CD4-positive, CD25-positive, alpha-beta regulatory T cell (primary cell): Measurements from ENCODE around the gene KRT39. TPM values are rescaled to one million over a fixed set of nuclear protein-coding genes. Genes with fewer than 3 reads are reported as not detected.

ENCODE experiments used
- ATAC-seq, 2 donors: fragments of 150-1000 bp; cut with Tn5 transposase; one replicate each; pipeline ENCODE4 v1.10.0; 2021; ENCODE audit warnings: low read depth in 2 of 2, moderate number of reproducible peaks in 2 of 2, moderate library complexity in 1 of 2
- DNase-seq, 3 donors: peaks; one replicate each; pipeline versions ENCODE4 v3.0.0 to v3.0.0-alpha.2; 2012 to 2022; ENCODE audit warnings: mixed read lengths in 1 of 3
- H3K27ac ChIP-seq: one replicate; pipeline ENCODE4 v1.7.0; 2013; ENCODE audit warnings: mild to moderate bottlenecking, low read length; ENCODE audit not compliant: insufficient read depth, poor library complexity, severe bottlenecking
- H3K27me3 ChIP-seq: one replicate; pipeline ENCODE4 v1.7.0; 2013; ENCODE audit warnings: low read length; ENCODE audit not compliant: control insufficient read depth, insufficient read depth
- H3K36me3 ChIP-seq: one replicate; pipeline ENCODE4 v1.7.0; 2013; ENCODE audit warnings: mild to moderate bottlenecking, low read length, moderate library complexity; ENCODE audit not compliant: control insufficient read depth, insufficient read depth
- H3K4me1 ChIP-seq: 2 replicates; pipeline ENCODE4 v1.7.0; 2013; ENCODE audit warnings: mild to moderate bottlenecking, low read length; ENCODE audit not compliant: insufficient read depth, control insufficient read depth, poor library complexity, severe bottlenecking
- H3K4me3 ChIP-seq: one replicate; pipeline ENCODE4 v1.7.0; 2013; ENCODE audit warnings: low read depth, mild to moderate bottlenecking, low read length, moderate library complexity
- H3K9me3 ChIP-seq, 2 experiments: 1 replicate in 1 of 2; 2 replicates in 1 of 2; pipeline ENCODE4 v1.7.0; 2013; ENCODE audit warnings: low read length in 2 of 2, mild to moderate bottlenecking in 1 of 2, moderate library complexity in 1 of 2; ENCODE audit not compliant: control insufficient read depth in 2 of 2
- H3K27ac Mint-ChIP-seq, 3 donors: one replicate each; pipeline ENCODE4 v1.8.0; 2020 to 2022; ENCODE audit warnings: mild to moderate bottlenecking in 3 of 3, mixed read lengths in 3 of 3, moderate library complexity in 2 of 3
- H3K27me3 Mint-ChIP-seq: one replicate; pipeline ENCODE4 v1.8.0; 2022; ENCODE audit warnings: mild to moderate bottlenecking, mixed read lengths
- H3K36me3 Mint-ChIP-seq: one replicate; pipeline ENCODE4 v1.8.0; 2020; ENCODE audit warnings: mixed read lengths
- H3K4me1 Mint-ChIP-seq, 4 donors: one replicate each; pipeline ENCODE4 v1.8.0; 2020 to 2022; ENCODE audit warnings: mixed read lengths in 4 of 4, mild to moderate bottlenecking in 1 of 4
- H3K4me3 Mint-ChIP-seq, 4 donors: one replicate each; pipeline ENCODE4 v1.8.0; 2020 to 2022; ENCODE audit warnings: mild to moderate bottlenecking in 4 of 4, mixed read lengths in 4 of 4, moderate library complexity in 3 of 4
- H3K9me3 Mint-ChIP-seq, 7 donors: one replicate each; pipeline ENCODE4 v1.8.0; 2020 to 2022; ENCODE audit warnings: mixed read lengths in 7 of 7, mild to moderate bottlenecking in 3 of 7, moderate library complexity in 2 of 7
- polyA plus RNA-seq, 4 donors: library from polyadenylated mRNA; unstranded; fragments of 300-500 nt; fragmentation: Illumina TruSeq; gene quantifications; one replicate each; pipeline ENCODE4 v1.2.3, GENCODE V29; 2021
- total RNA-seq: library from RNA; stranded (reverse); gene quantifications from one replicate; pipeline ENCODE4 v1.2.3, GENCODE V29; 2022

The KRT39 gene
- total and polyA plus RNA-seq, 5 donors from 2014 or later = not detected

DNA sequence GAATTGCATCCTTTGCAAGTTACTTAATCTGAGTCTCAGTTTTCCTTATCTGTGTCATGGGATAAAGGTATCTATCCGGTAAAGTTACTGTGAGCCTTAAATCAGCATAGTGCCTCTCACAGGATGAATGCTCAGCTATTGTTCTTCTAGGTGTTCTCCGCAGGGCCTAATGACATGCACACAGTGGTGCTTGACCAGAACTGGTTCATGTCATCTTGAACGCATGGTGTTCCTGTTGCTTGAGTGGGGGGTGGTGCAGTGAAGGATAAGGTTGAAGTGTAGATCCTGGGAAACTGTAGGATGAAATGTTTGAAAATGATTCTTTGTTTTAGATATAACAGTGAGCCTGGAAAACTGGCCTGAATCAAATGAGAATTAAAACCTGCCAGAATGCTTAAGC, 13.4 kb upstream of the KRT39 start:
- H3K4me3 ChIP-seq = no peak overlapping the region
- H3K9me3 Mint-ChIP-seq = no peaks in the 10 kb centered on the region
- peaks cover 5% of the 10 kb centered on the region for H3K27me3 ChIP-seq
- ATAC-seq (no peak), DNase-seq (no peak)
- no peaks in the 10 kb centered on the region for H3K9me3 ChIP-seq
- H3K4me1 Mint-ChIP-seq = no peaks in the 10 kb centered on the region
- no peak overlapping the region for H3K27ac ChIP-seq
- H3K4me1 ChIP-seq = no peaks in the 10 kb centered on the region
- no peak overlapping the region for H3K4me3 Mint-ChIP-seq
- H3K36me3 Mint-ChIP-seq = no peaks in the 10 kb centered on the region
- H3K36me3 ChIP-seq = no peaks in the 10 kb centered on the region
- H3K27ac Mint-ChIP-seq = no peak overlapping the region
- H3K27me3 Mint-ChIP-seq = peaks cover 10% of the 10 kb centered on the region

DNA sequence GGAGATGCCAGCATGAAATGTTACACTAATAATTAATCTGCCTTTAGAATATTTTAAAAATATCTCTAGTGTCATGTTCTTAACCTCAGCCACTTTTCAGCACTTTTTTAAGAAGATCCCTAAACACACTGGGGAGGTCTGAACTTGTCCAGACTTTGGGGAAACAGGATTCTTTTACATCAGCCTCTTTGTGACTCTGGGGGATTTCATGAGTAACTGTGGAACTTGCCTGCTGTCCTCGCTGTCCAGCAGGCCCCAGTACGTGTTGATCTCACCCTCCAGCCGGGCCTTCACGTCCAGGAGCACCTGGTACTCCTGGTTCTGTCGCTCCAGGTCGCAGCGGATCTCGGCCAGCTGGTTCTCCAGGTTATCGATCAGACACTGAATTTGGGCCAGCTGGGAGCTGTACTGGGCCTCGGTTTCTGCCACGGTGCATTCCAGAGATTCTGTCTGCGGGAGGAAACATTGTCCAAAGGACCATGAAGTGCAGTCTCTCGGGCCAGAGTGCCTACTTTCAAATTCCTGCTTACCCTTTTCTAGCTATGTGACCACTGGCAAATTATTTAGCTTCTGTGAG, 11.9 kb upstream of the KRT39 start:
- Mint-ChIP-seq H3K4me1 (no peaks in the 10 kb centered on the region), H3K27me3 (peaks cover 18% of the 10 kb centered on the region), H3K36me3 (no peaks in the 10 kb centered on the region), H3K27ac (no peak overlapping the region), H3K9me3 (no peaks in the 10 kb centered on the region), H3K4me3 (no peak overlapping the region)
- H3K36me3 ChIP-seq = no peaks in the 10 kb centered on the region
- no peaks in the 10 kb centered on the region for H3K4me1 ChIP-seq
- ATAC-seq (no peak), DNase-seq (no peak)
- no peak overlapping the region for H3K4me3 ChIP-seq
- no peaks in the 10 kb centered on the region for H3K9me3 ChIP-seq
- peaks cover 5% of the 10 kb centered on the region for H3K27me3 ChIP-seq
- no peak overlapping the region for H3K27ac ChIP-seq

- Histone ChIP-seq H3K27ac (no peak overlapping the region), H3K4me3 (no peak overlapping the region), H3K4me1 (no peaks in the 10 kb centered on the region), H3K9me3 (no peaks in the 10 kb centered on the region), H3K36me3 (no peaks in the 10 kb centered on the region), H3K27me3 (peaks cover 8% of the 10 kb centered on the region)
- DNase-seq (no peak), ATAC-seq (no peak)
- Mint-ChIP-seq H3K4me3 (no peak overlapping the region), H3K27ac (no peak overlapping the region), H3K36me3 (no peaks in the 10 kb centered on the region), H3K4me1 (no peaks in the 10 kb centered on the region), H3K27me3 (peaks cover 30% of the 10 kb centered on the region), H3K9me3 (peaks cover 0 to 1% (median 0%) of the 10 kb centered on the region in 7 donors)
These were observed 8.8 kb upstream of the KRT39 start for GRCh38 chr17:40975516-40975915.

DNA sequence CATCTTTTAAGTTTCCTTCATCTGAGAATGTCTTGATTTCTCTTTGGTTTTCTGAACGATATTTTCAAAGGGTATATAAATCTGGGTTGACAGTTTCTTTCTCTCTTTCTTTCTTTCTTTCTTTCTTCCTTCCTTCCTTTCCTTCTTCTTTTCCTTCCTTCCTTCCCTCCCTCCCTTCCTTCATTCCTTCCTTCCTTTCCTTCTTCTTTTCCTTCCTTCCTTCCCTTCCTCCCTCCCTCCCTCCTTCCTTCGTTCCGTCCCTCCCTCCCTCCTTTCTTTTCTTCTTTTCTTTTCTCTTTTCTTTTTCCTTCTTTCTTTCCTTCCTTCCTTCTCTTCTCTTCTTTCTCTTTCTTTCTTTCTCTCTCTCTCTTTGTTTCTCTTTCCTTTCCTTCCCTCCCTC, 7.6 kb upstream of the KRT39 start:
- no peaks in the 10 kb centered on the region for H3K36me3 ChIP-seq
- ATAC-seq (no peak), DNase-seq (no peak)
- Mint-ChIP-seq H3K36me3 (no peaks in the 10 kb centered on the region), H3K9me3 (peaks cover 0 to 1% (median 0%) of the 10 kb centered on the region in 7 donors), H3K27me3 (peaks cover 32% of the 10 kb centered on the region), H3K4me1 (no peaks in the 10 kb centered on the region), H3K27ac (no peak overlapping the region), H3K4me3 (no peak overlapping the region)
- no peaks in the 10 kb centered on the region for H3K4me1 ChIP-seq
- H3K27me3 ChIP-seq = peaks cover 8% of the 10 kb centered on the region
- H3K27ac ChIP-seq = no peak overlapping the region
- no peak overlapping the region for H3K4me3 ChIP-seq
- no peaks in the 10 kb centered on the region for H3K9me3 ChIP-seq

GRCh38 chr17:40967582-40967981, 834 bp upstream of the KRT39 start:
- Mint-ChIP-seq H3K27ac (no peak overlapping the region), H3K9me3 (peaks cover 0 to 1% (median 0%) of the 10 kb centered on the region in 7 donors), H3K4me1 (peaks cover 0 to 3% (median 0%) of the 10 kb centered on the region in 4 donors), H3K4me3 (no peak overlapping the region), H3K27me3 (peaks cover 43% of the 10 kb centered on the region), H3K36me3 (no peaks in the 10 kb centered on the region)
- Histone ChIP-seq H3K27me3 (peaks cover 5% of the 10 kb centered on the region), H3K27ac (no peak overlapping the region), H3K4me1 (no peaks in the 10 kb centered on the region), H3K9me3 (no peaks in the 10 kb centered on the region), H3K4me3 (no peak overlapping the region), H3K36me3 (no peaks in the 10 kb centered on the region)
- no peak for DNase-seq
- no peak for ATAC-seq

DNA sequence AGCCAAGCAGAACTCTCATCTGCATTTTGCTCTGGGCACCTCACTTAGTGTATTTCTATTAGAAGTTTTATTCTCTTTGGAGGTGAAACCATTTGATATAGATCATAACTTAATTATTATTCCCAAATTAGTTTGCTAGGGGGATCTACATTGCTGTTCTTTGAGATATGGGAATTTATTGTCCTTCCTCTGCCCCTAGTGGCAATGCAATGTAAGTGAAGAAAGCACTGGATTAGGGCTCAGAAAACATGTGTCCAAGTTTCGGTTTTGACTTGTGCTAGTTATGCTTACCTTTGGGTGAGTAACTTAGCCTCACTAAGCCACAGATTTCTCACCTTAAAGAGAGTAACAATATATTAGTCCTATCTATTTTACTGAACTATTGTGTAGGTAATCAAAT, 2.9 kb downstream of the KRT39 start:
- no peaks in the 10 kb centered on the region for H3K9me3 Mint-ChIP-seq
- no peaks in the 10 kb centered on the region for H3K4me1 ChIP-seq
- no peaks in the 10 kb centered on the region for H3K36me3 Mint-ChIP-seq
- no peaks in the 10 kb centered on the region for H3K9me3 ChIP-seq
- no peak overlapping the region for H3K27ac ChIP-seq
- no peak overlapping the region for H3K4me3 Mint-ChIP-seq
- peak in 2 of 3 donors; percentile 6 to 29 for DNase-seq
- H3K4me1 Mint-ChIP-seq = peaks cover 0 to 3% (median 0%) of the 10 kb centered on the region in 4 donors
- H3K36me3 ChIP-seq = no peaks in the 10 kb centered on the region
- no peak for ATAC-seq
- H3K27me3 Mint-ChIP-seq = peaks cover 44% of the 10 kb centered on the region
- H3K27ac Mint-ChIP-seq = no peak overlapping the region
- peaks cover 11% of the 10 kb centered on the region for H3K27me3 ChIP-seq
- no peak overlapping the region for H3K4me3 ChIP-seq

DNA sequence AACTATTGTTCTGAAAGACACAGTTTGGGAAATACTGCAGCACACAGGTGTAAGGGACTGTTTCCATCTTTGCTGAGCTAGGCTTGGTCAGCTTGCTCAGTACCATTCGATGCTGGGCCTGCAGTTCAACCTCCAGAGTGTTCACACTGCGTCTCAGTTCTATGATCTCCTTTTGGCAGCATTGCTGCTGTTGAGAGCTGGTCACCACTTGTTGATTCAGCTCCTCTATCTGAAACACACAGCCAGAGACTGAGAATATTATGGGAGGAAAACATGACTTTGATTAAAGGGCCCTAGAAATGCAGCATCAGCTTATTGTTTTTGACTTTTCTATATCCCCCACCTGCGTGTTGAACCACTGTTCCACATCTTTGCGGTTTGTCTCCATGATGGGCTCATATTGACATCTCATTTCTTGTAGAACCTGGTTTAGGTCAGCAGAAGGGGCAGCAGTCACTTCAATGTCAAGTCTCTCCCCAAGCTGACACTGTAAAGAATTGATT, 4.6 kb downstream of the KRT39 start:
- Histone ChIP-seq H3K4me3 (no peak overlapping the region), H3K36me3 (no peaks in the 10 kb centered on the region), H3K4me1 (no peaks in the 10 kb centered on the region), H3K27ac (no peak overlapping the region), H3K27me3 (peaks cover 11% of the 10 kb centered on the region), H3K9me3 (no peaks in the 10 kb centered on the region)
- no peaks in the 10 kb centered on the region for H3K36me3 Mint-ChIP-seq
- no peak overlapping the region for H3K27ac Mint-ChIP-seq
- DNase-seq = no peak
- no peak for ATAC-seq
- peaks cover 0 to 3% (median 0%) of the 10 kb centered on the region in 4 donors for H3K4me1 Mint-ChIP-seq
- H3K4me3 Mint-ChIP-seq = no peak overlapping the region
- peaks cover 0 to 2% (median 0%) of the 10 kb centered on the region in 7 donors for H3K9me3 Mint-ChIP-seq
- H3K27me3 Mint-ChIP-seq = peaks cover 37% of the 10 kb centered on the region

DNA sequence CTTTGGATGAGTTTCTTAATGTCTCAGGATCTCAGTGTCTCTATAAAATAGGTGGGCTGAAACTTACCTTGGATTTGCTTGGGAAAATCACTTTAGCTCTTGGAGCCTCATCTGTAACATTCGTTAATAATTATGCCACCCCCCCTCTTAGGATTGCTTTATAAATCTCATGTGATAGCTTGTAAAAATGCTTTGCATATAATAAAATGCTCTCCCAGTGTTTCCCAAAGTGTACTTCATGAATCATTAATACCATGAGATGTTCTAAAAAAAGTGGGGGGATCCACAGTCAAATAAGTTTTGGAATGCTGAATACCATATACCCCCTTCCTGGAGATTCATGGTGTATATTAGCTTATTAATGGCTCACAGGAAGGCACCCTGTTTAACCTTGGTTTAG, 5.2 kb downstream of the KRT39 start:
- no peak for DNase-seq
- peaks cover 0 to 3% (median 0%) of the 10 kb centered on the region in 4 donors for H3K4me1 Mint-ChIP-seq
- H3K27me3 Mint-ChIP-seq = peaks cover 33% of the 10 kb centered on the region
- Histone ChIP-seq H3K4me1 (no peaks in the 10 kb centered on the region), H3K36me3 (no peaks in the 10 kb centered on the region), H3K4me3 (no peak overlapping the region), H3K27ac (no peak overlapping the region), H3K27me3 (peaks cover 11% of the 10 kb centered on the region), H3K9me3 (no peaks in the 10 kb centered on the region)
- no peak overlapping the region for H3K4me3 Mint-ChIP-seq
- no peak for ATAC-seq
- peaks cover 0 to 2% (median 0%) of the 10 kb centered on the region in 7 donors for H3K9me3 Mint-ChIP-seq
- no peak overlapping the region for H3K27ac Mint-ChIP-seq
- H3K36me3 Mint-ChIP-seq = no peaks in the 10 kb centered on the region
